Measurements from ENCODE around the gene OR1L8.
"Not testable (repeated sequence)": the region's sequence is repeated elsewhere in the genome, so short reads cannot be mapped to it uniquely, and the experiment has no call there.

OR1L8 gene, protein sequence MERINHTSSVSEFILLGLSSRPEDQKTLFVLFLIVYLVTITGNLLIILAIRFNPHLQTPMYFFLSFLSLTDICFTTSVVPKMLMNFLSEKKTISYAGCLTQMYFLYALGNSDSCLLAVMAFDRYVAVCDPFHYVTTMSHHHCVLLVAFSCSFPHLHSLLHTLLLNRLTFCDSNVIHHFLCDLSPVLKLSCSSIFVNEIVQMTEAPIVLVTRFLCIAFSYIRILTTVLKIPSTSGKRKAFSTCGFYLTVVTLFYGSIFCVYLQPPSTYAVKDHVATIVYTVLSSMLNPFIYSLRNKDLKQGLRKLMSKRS

DNA sequence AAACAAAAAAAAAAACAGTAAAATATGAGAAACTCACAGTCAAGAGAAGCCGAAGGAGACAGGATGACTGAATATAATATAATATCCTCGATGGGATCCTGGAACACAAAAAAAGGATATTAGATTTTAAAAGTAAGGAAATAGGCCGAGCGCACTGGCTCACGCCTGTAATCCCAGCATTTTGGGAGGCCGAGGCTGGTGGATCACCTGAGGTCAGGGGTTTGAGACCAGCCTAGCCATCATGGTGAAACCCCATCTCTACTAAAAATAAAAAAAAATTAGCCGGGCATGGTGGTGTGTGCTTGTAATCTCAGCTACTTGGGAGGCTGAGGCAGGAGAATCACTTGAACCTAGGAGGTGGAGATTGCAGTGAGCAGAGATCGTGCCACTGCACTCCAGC is at the start of gene OR1L8:
TSS of gene OR1L8 (minus strand) at position 101 of the 400 bp plus-strand sequence. CDS start 14,907 bp downstream, outside the sequence.
- not testable (repeated sequence) for DNase-seq (ENCODE audit: low read depth)

DNA sequence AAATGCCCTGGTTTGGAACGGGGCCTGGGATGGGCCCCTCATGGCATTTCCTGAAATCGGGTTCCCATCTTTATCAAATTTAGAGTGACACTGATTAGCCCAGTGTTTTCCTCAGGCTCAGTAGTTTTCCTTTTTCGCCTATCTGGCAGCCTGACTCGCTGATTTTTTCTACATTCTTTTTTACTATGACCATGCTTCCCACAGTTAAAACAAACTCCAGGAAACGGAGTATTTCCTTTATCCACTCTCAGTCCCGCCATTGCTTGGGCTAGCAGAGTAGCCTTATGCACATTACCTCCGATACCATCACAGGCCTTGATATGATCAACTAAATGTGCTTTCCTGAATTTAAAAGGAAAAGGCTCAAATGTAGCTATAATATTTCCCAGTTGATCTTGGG is 36.8 kb upstream of the OR1L8 start:
- TF ChIP-seq, protein P1, sequence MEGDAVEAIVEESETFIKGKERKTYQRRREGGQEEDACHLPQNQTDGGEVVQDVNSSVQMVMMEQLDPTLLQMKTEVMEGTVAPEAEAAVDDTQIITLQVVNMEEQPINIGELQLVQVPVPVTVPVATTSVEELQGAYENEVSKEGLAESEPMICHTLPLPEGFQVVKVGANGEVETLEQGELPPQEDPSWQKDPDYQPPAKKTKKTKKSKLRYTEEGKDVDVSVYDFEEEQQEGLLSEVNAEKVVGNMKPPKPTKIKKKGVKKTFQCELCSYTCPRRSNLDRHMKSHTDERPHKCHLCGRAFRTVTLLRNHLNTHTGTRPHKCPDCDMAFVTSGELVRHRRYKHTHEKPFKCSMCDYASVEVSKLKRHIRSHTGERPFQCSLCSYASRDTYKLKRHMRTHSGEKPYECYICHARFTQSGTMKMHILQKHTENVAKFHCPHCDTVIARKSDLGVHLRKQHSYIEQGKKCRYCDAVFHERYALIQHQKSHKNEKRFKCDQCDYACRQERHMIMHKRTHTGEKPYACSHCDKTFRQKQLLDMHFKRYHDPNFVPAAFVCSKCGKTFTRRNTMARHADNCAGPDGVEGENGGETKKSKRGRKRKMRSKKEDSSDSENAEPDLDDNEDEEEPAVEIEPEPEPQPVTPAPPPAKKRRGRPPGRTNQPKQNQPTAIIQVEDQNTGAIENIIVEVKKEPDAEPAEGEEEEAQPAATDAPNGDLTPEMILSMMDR (IDR thresholded peaks at IDR 0.05; ENCODE audit: insufficient read depth, low read depth, low read length, missing control alignments), result no peak

More for the DNA sequence above, at the start of gene OR1L8:
- H3K4me3 ChIP-seq (ENCODE audit: low read depth, low read length), result not testable (repeated sequence)

DNA sequence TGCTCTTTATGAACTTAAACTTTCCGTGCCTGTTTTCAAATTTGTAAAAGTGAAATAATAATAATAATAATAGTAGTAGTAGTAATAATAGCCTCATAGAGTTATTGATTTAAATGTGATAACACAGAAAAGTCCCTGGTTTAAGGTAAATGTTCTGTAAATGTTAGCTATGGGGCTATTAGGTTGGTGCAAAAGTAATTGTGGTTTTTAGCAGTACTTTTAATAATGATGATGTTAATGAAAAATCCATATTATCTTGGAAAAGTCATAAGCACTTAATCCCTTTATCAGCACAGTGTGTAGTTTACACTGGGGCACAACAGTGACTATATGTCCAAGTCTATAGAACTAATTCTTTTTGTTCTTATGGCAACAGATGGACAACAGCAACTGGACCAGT is 31.2 kb upstream of the OR1L8 start, which contains the start of gene OR1Q1:
TSS of gene OR1Q1 (plus strand) at position 377 of the 400 bp plus-strand sequence. CDS start at position 377, 0 bp downstream.
- TF ChIP-seq, protein P1 (IDR thresholded peaks at IDR 0.05; ENCODE audit: insufficient read depth, low read depth, low read length, missing control alignments), result no peak
- no peak within 1 kb of the TSS for H3K4me3 ChIP-seq (ENCODE audit: low read depth, low read length)
- DNase-seq (ENCODE audit: low read depth), result no peak

More for the DNA sequence above, 36.8 kb upstream of the OR1L8 start:
- DNase-seq (ENCODE audit: low read depth), result no peak
- H3K4me3 ChIP-seq (ENCODE audit: low read depth, low read length), result no peak overlapping the region

DNA sequence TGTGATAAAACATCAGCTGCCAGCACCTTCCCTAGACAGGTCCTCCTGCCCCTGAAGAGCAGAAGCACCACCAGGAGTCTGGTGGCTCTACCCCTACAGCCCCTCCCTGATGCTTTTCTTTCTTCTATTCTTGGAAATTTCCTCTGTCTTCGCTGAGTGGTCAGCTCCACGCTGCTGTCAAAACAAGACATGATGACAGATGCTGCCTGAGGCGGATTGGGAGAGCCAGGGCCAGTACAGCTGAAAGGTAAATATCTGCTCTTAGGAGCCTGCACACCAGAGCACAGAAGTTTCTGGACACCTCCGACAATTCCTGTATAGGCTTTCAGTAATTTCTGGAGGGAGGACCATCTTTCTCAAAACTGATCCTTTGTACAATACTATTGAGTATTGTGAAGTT is 26.6 kb upstream of the OR1L8 start:
- TF ChIP-seq, protein P1 (IDR thresholded peaks at IDR 0.05; ENCODE audit: insufficient read depth, low read depth, low read length, missing control alignments), result no peak
- DNase-seq (ENCODE audit: low read depth), result no peak
- no peak overlapping the region for H3K4me3 ChIP-seq (ENCODE audit: low read depth, low read length)

DNA sequence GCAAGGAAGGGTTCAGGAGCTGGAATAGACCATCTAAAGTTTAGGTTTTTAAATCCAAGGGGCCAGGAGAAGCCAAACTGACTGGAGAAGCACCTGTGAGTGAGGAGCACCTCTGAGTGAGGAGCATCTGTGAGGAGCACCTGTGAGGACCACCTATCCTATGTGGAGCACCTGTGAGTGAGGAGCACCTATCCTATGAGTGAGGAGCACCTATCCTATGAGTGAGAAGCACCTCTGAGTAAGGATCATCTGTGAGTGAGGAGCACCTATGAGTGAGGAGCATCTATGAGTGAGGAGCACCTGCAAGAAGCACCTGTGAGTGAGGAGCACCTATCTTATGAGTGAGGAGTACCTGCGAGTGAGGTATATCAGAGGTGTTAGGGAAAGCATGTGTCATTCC is 23.4 kb upstream of the OR1L8 start:
- H3K4me3 ChIP-seq (ENCODE audit: low read depth, low read length), result no peak overlapping the region
- DNase-seq (ENCODE audit: low read depth), result no peak
- TF ChIP-seq, protein P1 (IDR thresholded peaks at IDR 0.05; ENCODE audit: insufficient read depth, low read depth, low read length, missing control alignments), result no peak

DNA sequence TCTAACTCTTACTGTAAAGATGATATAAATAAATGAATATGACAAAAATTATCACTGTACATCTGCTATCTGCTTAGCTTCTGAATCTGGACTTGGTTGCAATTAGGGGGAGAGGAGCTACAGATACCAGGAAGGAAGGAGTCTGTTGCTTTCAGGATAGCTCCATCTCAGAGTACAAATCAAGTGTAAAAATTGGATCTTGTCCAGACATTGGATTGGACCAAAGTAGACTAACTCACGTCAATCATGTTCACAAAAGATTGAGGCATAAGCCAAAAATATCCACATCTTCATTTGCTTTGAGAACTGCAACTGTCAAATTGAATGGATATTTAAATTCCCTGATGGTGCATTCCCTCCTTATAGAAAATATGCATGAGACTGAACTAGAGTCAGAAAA is 22.5 kb upstream of the OR1L8 start:
- TF ChIP-seq, protein P1 (IDR thresholded peaks at IDR 0.05; ENCODE audit: insufficient read depth, low read depth, low read length, missing control alignments), result no peak
- H3K4me3 ChIP-seq (ENCODE audit: low read depth, low read length), result no peak overlapping the region
- no peak for DNase-seq (ENCODE audit: low read depth)

DNA sequence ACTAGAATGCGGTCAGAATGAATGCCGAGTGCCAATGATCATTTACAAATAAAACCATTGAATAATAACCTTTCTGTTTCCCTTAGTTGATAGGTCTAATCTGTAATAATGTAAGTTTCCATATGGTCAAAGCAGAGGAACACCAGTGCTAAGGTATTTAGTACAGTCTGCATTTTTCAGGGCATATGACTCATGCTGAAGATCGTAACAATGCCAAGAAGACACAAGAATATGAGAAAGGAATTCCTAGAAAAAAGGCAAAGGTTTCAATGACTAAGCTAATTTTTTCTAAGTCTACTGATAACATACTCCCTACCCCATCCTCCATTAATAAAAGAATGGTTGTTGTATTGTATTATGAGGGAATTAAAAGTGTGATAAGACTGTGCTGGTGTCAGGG is 2.8 kb downstream of the OR1L8 start:
- H3K4me3 ChIP-seq (ENCODE audit: low read depth, low read length), result no peak overlapping the region
- DNase-seq (ENCODE audit: low read depth), result no peak
- TF ChIP-seq, protein P1 (IDR thresholded peaks at IDR 0.05; ENCODE audit: insufficient read depth, low read depth, low read length, missing control alignments), result no peak

Data from GM12865 (cell line).